HL-60 (cell line): ENCODE measurements around the gene CAMTA1.

Experiments
- DNase-seq, 2 experiments: peaks; one replicate each; pipeline ENCODE4 v3.0.0-alpha.2; 2010 to 2020; ENCODE audit warnings: low read depth in 1 of 2, low spot score in 1 of 2
- H3K27ac ChIP-seq: fragments of 250-450 bp; sonication (Bioruptor Pico); replicated peaks from 2 replicates; pipeline ENCODE4 v1.5.1; 2020; ENCODE audit warnings: mild to moderate bottlenecking, moderate library complexity
- H3K27me3 ChIP-seq: fragments of 250-450 bp; sonication (Bioruptor Pico); 2 replicates; pipeline ENCODE4 v1.5.1; 2021; ENCODE audit warnings: mild to moderate bottlenecking, moderate library complexity; ENCODE audit not compliant: insufficient read depth, poor library complexity, severe bottlenecking
- H3K4me3 ChIP-seq: replicated peaks from 2 replicates; pipeline ENCODE4 v1.5.1; 2011; ENCODE audit warnings: mild to moderate bottlenecking, control low read depth, low read length; ENCODE audit not compliant: insufficient read depth
- GABPA ChIP-seq: IDR thresholded peaks from 2 replicates; pipeline ENCODE4 v1.6.1; 2012; ENCODE audit warnings: low read depth
- POLR2AphosphoS5 ChIP-seq: IDR thresholded peaks from 2 replicates; pipeline ENCODE4 v1.6.1; 2012; ENCODE audit warnings: low read depth
- SPI1 ChIP-seq: IDR thresholded peaks from 2 replicates; pipeline ENCODE4 v1.6.1; 2012; ENCODE audit warnings: low read depth, mild to moderate bottlenecking, borderline replicate concordance
- TF ChIP-seq, protein P1 (sequence below): IDR thresholded peaks from 2 replicates; pipeline ENCODE4 v1.6.1; 2012; ENCODE audit warnings: low read depth; ENCODE audit not compliant: insufficient replicate concordance
- TF ChIP-seq, protein P2 (sequence below): IDR thresholded peaks from one replicate; pipeline ENCODE4 v1.5.1; 2011; ENCODE audit warnings: low read length, control low read depth, inconsistent platforms; ENCODE audit not compliant: insufficient read depth

CAMTA1 gene

GRCh38 chr1:7811476-7811875 lies 1026.2 kb downstream of the CAMTA1 start:
- DNase-seq = no peak
- Histone ChIP-seq H3K27me3 (no peaks in the 10 kb centered on the region), H3K4me3 (no peak overlapping the region), H3K27ac (no peak overlapping the region)
- TF ChIP-seq, protein P1, sequence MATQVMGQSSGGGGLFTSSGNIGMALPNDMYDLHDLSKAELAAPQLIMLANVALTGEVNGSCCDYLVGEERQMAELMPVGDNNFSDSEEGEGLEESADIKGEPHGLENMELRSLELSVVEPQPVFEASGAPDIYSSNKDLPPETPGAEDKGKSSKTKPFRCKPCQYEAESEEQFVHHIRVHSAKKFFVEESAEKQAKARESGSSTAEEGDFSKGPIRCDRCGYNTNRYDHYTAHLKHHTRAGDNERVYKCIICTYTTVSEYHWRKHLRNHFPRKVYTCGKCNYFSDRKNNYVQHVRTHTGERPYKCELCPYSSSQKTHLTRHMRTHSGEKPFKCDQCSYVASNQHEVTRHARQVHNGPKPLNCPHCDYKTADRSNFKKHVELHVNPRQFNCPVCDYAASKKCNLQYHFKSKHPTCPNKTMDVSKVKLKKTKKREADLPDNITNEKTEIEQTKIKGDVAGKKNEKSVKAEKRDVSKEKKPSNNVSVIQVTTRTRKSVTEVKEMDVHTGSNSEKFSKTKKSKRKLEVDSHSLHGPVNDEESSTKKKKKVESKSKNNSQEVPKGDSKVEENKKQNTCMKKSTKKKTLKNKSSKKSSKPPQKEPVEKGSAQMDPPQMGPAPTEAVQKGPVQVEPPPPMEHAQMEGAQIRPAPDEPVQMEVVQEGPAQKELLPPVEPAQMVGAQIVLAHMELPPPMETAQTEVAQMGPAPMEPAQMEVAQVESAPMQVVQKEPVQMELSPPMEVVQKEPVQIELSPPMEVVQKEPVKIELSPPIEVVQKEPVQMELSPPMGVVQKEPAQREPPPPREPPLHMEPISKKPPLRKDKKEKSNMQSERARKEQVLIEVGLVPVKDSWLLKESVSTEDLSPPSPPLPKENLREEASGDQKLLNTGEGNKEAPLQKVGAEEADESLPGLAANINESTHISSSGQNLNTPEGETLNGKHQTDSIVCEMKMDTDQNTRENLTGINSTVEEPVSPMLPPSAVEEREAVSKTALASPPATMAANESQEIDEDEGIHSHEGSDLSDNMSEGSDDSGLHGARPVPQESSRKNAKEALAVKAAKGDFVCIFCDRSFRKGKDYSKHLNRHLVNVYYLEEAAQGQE = no peak
- TF ChIP-seq POLR2AphosphoS5 (no peak), GABPA (no peak), SPI1 (no peak)
- TF ChIP-seq, protein P2, sequence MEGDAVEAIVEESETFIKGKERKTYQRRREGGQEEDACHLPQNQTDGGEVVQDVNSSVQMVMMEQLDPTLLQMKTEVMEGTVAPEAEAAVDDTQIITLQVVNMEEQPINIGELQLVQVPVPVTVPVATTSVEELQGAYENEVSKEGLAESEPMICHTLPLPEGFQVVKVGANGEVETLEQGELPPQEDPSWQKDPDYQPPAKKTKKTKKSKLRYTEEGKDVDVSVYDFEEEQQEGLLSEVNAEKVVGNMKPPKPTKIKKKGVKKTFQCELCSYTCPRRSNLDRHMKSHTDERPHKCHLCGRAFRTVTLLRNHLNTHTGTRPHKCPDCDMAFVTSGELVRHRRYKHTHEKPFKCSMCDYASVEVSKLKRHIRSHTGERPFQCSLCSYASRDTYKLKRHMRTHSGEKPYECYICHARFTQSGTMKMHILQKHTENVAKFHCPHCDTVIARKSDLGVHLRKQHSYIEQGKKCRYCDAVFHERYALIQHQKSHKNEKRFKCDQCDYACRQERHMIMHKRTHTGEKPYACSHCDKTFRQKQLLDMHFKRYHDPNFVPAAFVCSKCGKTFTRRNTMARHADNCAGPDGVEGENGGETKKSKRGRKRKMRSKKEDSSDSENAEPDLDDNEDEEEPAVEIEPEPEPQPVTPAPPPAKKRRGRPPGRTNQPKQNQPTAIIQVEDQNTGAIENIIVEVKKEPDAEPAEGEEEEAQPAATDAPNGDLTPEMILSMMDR = no peak

- no peak overlapping the region for H3K4me3 ChIP-seq
- H3K27ac ChIP-seq = no peak overlapping the region
- no peaks in the 10 kb centered on the region for H3K27me3 ChIP-seq
- TF ChIP-seq POLR2AphosphoS5 = no peak
- no peak for TF ChIP-seq SPI1
- TF ChIP-seq, protein P2 = no peak
- no peak for TF ChIP-seq GABPA
- TF ChIP-seq, protein P1 = no peak
- DNase-seq = no peak
Measured at GRCh38 chr1:7813677-7814373, 1028.6 kb downstream of the CAMTA1 start.
